Femur (tissue), 1 donor: ENCODE data around the gene SOX9.
"Not testable (repeated sequence)": the region's sequence is repeated elsewhere in the genome, so short reads cannot be mapped to it uniquely, and the experiment has no call there.

Experiments used
- DNase-seq: peaks from one replicate; pipeline ENCODE4 v3.0.0-alpha.2; 2017

The SOX9 gene

DNA sequence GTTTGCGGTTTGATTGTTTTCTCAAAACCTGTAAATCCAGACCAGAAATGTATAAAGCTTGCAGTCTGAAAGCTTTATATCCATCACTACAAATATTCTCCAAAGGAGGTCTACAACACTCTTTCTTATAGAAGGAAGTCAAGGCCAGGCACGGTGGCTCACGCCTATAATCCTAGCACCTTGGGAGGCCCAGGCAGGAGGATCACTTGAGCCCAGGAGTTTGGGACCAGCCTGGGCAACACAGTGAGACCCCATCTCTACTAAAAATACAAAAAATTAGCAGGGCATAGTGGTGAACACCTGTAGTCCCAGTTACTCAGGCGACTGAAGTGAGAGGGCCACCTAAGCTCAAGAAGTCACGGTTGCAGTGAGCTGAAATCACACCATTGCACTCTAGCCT is 8.9 kb upstream of the SOX9 start:
- DNase-seq, result not testable (repeated sequence)

DNA sequence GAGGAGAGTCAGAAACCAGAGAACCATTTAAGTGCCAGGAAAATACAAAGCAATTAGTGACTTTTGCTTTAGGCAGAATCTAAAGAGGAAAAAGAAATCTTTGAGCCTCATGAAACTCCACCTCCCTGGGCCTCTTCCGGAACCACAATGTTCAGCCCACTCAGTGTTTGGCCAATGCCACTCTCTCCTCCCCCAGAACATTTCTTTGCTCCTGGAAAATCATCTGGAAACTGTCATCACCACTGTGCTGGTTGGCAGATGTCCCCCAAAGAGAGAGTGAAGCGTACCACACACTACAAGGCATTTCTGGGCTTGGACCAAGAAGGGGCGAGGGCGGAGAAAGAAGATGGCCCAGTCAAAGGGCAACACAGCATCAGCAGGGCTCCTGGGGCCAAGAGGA is 7.1 kb upstream of the SOX9 start:
- peak; percentile 54 for DNase-seq

DNA sequence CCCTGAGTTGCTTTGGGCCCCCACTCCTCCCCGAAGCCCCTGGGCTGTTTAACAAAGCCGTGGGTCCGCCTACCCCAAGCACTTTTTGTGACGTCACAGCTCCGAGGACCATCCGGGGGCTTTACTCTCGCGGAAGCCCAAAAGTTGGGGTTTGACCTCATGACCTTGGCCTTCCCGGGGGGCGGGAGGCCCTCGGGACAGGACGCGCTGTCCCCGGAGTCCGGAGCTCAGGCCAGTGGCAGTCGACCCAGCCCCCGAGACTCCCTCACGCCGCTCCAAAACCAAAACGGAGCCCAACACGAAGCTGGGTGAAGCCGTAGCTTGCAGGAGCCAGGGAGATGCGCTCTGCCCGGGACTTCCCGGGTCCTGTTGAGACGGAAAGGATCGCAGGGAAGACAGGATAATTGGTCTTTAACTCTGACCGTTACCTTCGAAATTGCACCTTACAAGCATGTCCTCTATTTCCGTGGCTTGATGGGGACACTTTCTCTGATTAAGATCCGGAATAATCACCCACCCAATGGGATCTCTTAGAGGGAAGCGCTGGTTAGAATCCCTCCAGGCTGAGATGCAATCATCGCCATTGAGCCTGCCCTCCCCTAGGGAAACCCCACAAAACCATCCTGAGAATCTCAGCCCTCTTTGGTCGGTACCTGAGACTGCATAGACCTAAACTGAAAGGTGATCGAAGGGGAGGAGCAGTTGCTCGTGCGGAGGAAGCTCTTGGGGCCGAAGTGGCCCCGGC is 4.9 kb upstream of the SOX9 start:
- no peak for DNase-seq

DNA sequence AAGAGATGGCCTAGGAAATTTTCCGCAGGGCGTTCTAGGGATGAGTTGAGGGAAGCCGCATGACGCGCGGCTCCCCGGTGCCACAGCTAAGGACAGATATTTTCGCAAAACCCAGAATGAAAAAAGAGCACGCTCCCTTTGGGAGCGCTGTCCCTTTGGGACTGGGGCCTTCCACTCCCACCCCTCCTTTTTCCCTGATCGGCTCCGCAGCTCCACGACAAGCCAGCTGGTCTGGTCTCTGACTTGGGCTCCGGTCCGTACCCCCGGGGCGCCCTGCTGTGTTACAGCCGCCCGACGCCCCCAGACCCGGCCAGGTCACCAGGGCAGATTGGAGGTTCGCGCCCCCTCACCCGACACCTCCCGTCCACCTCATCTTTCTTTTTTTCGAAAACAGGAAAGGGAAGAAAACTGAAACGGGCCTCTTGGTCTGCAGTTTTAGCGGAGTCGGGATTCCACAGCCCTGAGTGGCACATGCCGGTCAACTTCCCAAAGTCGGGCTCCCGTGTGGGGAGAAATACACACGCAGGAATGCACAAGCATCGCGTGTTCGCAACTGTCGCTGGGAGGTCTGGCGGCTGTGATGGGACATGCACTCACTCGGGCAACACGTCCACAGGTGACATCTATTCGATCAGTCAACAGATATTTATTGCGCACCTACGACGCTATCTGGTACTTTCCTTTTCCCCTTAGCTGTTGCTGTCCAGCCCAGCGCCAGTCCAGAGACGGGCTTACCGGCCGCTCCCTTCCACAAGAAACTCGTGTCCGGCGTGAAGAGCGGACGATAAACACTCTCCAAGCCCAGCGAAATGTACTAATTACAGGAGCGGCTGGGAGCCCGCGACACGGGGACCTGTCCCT is 3.9 kb upstream of the SOX9 start:
- DNase-seq, result no peak

DNA sequence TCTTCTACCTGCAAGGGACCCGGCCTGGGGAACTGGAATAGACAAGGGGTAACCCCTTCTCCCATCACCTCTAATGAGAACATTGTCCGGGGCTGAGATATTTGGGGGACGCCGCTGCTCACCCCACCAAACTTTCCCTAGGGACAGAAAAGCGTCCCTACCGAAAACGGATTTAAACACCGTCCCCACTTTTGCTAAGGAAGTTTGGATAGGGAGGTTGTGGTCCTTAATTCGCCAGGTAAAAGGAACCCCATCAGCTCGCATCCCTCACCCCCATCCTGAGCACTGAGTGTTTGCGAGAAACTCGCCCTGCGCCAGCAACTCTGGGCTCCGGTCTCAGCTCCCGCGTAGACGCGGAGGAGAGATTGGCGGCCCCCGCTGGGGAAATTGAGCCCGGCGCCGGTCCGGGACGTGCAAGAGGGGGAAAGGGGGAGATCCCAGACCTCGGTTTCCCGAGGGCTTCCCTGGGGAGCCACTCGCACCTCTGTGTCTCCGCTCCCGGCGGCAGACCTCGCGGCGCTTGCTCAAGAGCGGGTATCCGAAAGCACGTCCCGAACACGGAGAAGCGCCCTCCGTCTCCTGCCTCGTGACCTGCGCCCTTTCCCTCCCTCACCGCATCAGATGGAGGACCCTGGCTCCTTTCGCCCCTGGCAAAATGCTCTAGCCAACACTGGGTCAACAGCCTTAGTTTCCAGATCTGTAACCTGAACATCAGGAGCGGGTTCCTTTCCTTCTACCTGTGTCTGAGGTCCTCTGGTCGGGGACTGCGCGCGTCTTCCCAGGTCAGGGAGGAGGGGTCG is 3.1 kb upstream of the SOX9 start:
- peak; percentile 49 for DNase-seq

DNA sequence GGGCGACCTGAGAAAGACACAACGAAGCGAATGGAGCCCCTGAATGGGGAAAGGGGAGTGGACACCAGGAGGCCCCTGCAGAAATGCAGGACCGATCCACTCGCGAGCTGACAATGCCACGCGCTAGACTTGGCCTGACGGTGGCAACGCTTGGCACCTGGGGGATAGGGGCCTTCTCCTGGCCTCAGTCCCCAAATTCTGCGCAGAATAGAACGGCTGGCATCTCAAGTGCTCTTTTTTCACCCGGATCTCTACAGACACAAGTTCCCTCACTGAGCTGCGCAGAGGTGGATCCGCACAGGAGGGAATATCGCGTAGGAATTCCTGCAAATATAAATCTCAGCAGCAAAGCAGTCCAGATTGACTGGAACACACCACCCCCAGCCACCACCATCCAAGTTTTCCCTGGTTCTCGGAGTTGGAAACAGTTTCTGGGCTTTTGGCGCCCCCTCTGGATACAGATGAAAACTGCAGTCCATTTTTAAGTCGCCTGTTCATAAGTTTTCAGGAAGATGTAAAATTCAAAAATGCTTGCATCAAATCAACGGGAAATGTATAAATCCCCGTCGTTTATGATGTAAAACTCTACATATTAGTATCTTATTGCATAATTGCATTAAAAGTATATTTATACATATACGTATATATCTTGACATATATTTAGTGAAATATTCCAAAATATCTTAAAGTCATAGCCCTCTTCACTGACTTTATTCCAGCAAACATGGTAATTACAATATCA is 2.3 kb upstream of the SOX9 start:
- peak; percentile 92 for DNase-seq

DNA sequence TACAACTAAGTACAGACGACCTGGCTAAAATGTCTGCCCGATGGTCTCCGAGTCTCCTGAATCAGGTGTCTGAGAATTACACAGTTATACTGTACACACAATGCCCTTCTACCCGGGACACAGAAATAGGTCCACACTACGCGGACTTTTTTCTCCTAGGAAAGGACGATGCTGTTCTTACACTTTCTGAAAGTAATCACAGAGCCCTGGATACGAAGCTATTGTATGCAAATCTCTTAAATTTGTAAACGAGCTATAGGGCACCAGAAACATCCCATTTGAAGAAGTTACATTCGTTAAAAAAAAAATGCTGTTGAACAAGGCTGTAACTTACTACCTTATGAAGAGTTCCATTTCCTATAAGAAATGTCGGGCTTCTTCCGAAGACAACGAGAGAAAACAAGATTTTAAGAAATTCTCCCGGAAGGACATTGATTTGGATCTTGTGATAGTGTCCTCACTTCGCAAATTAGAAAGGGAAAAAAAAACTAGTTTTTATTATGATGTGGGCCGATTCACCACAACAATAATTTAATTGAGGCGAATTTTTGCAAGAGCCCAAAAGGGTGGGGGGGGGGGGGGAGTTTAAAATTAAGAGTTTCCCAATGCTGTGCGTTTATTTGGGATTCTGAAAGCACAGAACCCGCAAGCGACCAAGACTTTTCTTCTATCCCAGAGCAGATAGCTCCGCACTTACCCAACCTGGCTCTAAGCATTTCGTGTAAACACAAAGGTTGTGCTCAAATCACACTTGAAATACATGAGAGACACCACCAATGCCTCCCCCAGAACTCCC is 1.5 kb upstream of the SOX9 start:
- DNase-seq, result no peak

DNA sequence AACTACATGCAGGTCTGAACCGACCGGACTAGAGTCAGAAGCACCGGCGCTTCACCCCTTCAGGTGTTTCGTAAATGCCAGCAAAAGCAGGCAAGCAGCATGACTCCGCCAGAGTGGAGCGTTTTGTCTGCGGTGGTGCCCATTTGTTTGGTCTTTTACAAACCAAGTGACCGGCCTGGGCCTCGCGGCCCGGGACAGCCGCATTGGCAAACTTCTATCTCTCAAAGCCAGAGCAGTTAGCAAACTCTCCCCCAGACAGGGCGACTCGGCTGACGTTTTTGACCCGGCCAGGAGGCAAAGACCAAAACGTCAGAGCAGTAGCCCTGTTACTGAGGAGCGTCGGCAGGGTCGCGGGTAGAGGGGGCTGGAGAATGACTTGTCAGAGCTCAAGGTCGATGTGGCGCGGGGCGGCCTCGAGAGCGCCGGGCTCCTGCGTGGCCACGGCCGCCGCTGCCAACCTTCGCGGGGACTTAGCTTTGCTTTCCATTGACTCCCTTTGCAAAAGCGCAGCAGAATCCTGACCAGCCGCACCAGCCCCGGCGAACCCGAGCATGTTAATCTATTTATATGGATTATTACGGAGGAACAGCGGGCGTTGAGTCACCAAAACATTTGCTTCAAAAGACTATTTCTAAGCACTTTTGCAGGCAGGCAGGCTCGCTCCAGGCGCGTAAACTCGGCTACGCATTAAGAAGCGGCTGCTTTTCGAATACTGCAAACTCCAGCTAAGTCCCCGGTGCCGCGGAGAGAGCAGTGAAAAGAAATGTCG is 763 bp upstream of the SOX9 start:
- DNase-seq, result no peak

DNA sequence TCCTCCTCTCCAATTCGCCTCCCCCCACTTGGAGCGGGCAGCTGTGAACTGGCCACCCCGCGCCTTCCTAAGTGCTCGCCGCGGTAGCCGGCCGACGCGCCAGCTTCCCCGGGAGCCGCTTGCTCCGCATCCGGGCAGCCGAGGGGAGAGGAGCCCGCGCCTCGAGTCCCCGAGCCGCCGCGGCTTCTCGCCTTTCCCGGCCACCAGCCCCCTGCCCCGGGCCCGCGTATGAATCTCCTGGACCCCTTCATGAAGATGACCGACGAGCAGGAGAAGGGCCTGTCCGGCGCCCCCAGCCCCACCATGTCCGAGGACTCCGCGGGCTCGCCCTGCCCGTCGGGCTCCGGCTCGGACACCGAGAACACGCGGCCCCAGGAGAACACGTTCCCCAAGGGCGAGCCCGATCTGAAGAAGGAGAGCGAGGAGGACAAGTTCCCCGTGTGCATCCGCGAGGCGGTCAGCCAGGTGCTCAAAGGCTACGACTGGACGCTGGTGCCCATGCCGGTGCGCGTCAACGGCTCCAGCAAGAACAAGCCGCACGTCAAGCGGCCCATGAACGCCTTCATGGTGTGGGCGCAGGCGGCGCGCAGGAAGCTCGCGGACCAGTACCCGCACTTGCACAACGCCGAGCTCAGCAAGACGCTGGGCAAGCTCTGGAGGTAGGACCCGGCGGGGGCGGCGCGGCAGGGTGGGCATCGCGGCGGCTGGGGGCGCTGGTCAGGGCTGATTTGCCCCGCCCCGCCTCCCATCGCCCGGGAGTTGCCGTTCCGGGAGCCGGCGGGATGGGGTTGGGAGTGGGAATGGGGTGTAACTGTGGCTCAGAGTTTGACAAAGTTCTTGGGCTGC is 567 bp downstream of the SOX9 start:
- peak; percentile 64 for DNase-seq

DNA sequence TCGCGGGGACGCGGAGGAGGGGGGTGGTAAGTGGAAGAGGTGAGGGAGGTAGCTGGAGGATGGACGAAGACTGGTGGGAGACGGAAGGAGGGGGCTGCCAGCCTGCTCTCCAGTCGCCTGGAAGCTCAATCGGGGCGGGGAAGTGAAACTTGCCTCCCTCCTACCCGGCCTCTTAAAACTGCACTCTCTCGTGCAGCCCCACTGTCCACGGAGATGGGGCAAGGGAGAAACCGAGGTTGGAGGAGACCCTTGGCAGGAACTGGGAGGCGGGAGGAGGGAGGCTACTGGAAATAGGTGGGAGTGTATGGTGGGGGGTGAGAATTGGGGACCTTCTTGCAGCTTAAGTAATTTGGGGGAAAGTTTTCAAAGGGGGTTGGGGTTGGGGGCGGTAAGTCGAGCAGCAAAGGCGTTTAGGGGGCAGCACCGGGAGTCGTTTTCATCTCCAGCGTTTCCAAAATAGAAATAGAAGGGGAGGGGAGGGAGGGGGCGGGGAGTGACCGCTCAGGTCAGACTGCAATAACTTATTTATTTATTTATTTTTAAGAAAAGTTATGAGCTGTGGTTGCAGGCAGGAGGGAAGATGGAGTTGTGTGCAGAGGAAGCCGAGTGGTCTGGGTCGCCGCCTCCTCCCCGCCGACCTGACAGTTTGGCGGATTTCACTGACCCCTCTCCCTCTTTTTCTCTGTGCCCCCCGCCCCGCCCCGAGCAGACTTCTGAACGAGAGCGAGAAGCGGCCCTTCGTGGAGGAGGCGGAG is 1.4 kb downstream of the SOX9 start:
- peak; percentile 50 for DNase-seq

DNA sequence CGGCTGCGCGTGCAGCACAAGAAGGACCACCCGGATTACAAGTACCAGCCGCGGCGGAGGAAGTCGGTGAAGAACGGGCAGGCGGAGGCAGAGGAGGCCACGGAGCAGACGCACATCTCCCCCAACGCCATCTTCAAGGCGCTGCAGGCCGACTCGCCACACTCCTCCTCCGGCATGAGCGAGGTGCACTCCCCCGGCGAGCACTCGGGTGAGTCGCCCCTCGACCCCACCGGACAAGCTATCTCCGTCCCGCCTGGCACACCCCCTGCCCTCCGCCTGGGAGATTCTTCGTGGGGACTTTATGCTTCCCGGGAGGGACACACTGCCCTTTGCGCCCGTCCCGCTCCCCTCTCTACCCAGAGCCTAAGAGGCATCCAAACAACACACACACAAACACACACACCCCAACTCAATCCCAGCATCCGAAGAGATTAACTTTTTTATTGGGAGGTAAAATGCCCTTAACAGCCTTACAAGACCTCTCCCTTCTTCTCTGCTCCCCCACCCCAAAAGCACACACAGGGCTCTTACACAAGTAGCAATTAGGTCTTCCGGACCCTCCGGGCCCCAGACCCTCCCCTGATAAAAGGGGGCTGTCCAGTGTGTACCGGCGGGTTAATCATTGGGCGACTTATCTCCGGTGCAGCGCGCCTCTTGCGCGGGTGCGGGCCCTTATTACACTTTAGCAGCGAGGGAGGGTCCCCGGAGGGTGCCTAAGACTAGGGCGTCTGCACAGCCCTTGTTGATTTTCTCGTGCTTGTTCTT is 2.1 kb downstream of the SOX9 start:
- peak; percentile 55 for DNase-seq

DNA sequence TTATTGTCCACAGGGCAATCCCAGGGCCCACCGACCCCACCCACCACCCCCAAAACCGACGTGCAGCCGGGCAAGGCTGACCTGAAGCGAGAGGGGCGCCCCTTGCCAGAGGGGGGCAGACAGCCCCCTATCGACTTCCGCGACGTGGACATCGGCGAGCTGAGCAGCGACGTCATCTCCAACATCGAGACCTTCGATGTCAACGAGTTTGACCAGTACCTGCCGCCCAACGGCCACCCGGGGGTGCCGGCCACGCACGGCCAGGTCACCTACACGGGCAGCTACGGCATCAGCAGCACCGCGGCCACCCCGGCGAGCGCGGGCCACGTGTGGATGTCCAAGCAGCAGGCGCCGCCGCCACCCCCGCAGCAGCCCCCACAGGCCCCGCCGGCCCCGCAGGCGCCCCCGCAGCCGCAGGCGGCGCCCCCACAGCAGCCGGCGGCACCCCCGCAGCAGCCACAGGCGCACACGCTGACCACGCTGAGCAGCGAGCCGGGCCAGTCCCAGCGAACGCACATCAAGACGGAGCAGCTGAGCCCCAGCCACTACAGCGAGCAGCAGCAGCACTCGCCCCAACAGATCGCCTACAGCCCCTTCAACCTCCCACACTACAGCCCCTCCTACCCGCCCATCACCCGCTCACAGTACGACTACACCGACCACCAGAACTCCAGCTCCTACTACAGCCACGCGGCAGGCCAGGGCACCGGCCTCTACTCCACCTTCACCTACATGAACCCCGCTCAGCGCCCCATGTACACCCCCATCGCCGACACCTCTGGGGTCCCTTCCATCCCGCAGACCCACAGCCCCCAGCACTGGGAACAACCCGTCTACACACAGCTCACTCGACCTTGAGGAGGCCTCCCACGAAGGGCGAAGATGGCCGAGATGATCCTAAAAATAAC is 3.0 kb downstream of the SOX9 start:
- no peak for DNase-seq

DNA sequence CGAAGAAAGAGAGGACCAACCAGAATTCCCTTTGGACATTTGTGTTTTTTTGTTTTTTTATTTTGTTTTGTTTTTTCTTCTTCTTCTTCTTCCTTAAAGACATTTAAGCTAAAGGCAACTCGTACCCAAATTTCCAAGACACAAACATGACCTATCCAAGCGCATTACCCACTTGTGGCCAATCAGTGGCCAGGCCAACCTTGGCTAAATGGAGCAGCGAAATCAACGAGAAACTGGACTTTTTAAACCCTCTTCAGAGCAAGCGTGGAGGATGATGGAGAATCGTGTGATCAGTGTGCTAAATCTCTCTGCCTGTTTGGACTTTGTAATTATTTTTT is 3.6 kb downstream of the SOX9 start:
- DNase-seq, result no peak

DNA sequence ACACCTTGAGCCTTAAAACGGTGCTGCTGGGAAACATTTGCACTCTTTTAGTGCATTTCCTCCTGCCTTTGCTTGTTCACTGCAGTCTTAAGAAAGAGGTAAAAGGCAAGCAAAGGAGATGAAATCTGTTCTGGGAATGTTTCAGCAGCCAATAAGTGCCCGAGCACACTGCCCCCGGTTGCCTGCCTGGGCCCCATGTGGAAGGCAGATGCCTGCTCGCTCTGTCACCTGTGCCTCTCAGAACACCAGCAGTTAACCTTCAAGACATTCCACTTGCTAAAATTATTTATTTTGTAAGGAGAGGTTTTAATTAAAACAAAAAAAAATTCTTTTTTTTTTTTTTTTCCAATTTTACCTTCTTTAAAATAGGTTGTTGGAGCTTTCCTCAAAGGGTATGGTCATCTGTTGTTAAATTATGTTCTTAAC is 4.4 kb downstream of the SOX9 start:
- DNase-seq, result no peak

DNA sequence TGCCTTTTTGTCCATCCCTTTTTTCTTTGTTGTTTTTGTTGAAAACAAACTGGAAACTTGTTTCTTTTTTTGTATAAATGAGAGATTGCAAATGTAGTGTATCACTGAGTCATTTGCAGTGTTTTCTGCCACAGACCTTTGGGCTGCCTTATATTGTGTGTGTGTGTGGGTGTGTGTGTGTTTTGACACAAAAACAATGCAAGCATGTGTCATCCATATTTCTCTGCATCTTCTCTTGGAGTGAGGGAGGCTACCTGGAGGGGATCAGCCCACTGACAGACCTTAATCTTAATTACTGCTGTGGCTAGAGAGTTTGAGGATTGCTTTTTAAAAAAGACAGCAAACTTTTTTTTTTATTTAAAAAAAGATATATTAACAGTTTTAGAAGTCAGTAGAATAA is 4.9 kb downstream of the SOX9 start:
- DNase-seq, result no peak

DNA sequence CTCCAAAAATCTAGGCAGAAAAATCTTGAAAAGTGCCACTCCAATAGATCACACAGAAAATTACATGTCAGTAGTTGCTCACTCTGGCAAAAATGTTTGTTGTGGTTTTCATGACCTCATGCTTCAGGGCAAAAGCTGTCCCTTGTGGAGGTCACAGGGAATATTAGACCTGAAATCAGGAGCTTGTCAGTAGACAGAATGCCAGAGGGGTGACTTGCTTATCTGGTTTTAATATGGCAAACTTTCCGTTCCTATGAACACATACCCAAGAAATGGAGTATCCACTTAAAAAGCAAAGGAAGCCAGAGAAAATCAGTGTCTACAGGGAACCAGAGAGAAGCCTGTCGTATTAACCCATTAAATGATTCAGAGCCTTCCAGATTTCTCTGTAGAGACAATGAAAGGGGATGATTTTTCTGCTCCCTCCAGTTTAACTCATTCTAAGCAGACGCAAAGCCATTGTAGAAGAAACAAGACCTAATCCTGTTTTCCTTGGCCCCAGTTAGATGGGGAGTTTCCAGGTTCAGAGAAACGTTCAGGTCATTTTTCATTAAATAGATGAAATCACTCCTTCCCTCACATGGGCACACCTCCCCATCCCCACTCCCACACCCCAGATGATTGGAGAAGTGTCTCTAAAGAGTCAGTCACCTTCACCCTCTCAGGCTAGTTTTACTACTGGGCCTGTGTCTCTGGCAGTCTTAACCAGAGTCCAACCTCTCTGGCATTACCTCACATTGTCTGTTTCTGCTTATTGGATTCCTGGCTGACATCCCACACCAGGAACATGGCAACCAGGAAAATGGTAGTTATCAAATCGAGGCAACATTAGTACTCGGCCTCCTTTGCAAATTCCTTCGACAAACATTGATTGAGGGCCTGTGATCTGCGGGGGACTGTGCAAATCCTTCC is 6.0 kb downstream of the SOX9 start:
- no peak for DNase-seq
